ENCODE measurements around the gene POP5. TPM values are rescaled to one million over a fixed set of nuclear protein-coding genes. Genes with fewer than 3 reads are reported as not detected.
"Not testable (repeated sequence)": the region's sequence is repeated elsewhere in the genome, so short reads cannot be mapped to it uniquely, and the experiment has no call there.

The POP5 gene
- 22.7 TPM for polyA plus RNA-seq (ENCODE audit: insufficient read length)

DNA sequence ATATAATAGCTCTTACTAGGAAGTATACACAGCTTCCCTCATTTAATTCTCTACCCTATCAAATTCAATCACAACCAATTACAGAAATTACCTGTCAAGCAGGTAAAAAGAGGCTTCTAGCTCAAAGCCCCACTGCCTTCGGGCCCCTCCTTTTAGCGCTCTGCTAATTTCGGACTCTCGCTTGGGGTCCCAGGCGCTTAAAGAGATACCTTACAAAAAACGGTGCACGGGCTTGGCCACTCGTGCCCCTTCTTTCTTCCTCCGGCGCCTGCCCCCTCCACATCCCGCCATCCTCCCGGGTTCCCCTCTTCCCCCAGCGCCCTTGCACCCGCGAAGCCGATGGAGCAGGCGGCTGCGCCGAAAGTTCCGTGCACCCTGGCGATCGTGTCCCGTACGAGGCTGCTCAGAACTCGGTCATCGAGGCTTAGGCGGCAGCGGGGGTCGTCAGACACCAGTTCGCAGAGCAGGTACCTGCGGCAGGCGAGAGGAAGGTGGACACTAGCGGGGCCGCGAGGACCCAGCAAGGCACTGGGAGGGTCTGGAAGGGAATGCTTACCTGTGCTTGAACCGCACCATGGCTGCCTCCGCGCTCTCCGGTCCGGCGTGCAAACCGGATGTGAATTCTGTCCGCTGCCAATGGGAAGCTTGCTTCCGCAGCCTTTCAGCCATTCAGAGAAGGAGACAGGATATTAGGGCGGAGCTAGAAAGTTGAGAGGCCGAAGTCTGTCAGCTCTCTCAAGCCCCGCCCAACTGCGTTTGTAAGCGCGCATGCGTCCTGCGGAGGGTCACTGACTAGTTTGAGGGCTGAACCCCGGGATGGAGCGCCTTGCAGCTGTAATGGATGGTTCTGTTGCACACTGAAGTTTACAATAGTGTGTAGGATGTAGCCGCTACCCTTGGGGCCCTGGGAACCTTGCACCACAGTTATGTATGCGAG lies at the start of gene POP5:
Gene POP5, minus strand, starts transcription at position 616 of the 937 bp plus-strand sequence. Its CDS starts 40 bp downstream, at position 576.
- peak; percentile 96 for DNase-seq

- no peak for DNase-seq
Observed at GRCh38 chr12:120630104-120630892, 49.1 kb upstream of the POP5 start.

DNA sequence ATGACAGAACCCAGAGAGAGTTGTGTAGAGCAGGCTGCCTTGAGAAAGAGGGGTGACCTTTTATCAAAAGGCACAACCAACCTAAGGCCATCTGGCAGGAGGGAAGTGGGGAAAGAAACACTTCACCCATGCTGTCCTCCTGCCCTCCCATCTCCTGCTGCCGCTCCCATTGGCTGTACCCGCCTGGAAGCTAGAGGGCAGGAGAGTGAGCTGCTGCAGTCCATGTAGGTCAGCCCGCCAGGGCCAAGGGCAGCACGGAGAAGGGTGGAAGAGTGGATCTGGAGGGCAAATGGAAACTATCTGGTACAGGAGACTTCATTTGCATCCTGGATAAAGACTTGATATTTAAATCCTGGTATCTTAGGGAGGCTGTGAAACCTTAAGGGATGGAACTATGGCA lies 47.7 kb upstream of the POP5 start:
- DNase-seq: no peak

GRCh38 chr12:120625557-120626419 lies 44.6 kb upstream of the POP5 start:
- DNase-seq: no peak

DNA sequence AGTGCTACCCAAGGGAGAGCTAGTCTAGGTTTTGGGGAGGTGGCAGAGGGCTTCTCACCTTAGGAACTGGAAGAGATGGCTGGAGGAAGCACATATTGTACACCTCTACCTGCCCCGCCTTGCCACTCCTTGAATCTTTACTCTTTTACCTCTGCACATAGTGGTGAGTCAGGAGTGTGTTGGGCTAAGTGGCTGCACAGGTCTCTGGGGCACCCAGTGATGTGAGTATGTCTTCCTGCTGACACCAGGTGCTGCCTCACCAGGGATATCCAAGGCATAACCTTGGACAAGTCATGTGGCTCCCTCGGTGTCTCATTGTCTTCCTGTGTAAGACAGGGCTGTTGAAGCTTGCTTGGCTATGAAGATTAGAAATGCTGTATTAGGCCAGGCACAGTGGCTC lies 39.4 kb upstream of the POP5 start:
- no peak for DNase-seq

DNA sequence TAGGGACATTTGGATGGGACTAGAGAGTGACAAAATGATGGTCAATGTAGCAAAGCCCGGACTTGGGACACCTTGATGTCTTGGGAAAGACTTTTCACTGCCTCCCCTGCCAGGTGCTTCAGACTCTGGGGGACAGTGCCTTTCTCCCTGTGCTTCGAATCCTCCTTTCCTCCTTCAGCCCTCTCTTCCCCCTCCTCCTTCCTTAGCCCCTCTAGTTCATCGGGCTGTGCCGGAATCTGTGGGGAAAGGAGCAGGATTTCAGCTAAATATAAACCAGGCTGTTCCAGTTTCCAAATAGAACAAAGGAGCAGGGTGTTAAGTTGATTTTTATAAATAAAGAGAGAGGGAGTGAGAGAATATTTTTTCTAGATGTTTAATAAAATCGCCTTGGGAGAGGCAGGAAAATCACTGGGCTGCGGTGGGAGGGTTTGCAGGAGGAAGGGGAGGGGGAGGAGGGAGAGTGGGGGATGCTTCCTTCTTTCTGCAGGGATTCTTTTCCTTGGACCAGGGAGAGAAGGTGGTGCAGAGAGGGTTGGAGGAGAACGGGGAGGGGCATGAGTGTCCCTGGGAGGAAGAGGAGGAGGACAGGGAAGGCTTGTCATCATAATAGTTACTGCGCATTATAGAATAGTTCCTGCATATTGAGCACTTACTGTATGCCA lies 37.9 kb upstream of the POP5 start:
- DNase-seq: no peak

GRCh38 chr12:120617767-120618166 lies 36.6 kb upstream of the POP5 start:
- not testable (repeated sequence) for DNase-seq

DNA sequence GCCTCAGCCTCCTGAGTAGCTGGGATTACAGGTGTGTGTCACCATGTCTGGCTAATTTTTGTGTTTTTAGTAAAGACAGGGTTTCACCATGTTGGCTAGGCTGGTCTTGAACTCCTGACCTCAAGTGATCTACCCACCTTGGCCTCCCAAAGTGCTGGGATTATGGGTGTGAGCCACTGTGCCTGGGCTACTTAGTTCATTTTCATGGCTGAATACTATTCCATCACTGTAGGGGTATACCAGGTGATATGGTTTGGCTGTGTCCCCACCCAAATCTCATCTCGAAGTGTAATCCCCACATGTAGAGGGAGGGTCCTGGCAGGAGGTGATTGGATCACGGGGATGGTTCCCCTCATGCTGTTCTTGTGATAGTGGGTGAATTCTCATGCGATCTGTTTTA lies 36.0 kb upstream of the POP5 start:
- not testable (repeated sequence) for DNase-seq

DNA sequence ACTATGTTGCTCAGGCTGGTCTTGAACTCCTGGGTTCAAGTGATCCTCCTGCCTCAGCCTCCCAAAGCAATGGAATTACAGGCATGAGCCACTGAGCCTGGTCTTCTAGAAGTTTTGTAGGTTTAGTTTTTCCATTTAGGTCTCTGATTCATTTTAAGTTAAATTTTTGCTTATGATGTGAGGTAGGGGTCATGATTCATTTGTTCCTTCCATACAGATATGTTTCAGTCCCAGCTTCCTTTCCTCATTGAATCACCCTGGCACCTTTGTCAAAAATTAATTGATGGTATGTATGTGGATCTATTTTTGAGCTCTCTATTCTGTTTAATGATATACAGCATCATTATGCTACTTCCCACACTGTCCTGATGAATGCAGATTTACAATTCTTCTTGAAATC lies 33.6 kb upstream of the POP5 start:
- DNase-seq: no peak

DNA sequence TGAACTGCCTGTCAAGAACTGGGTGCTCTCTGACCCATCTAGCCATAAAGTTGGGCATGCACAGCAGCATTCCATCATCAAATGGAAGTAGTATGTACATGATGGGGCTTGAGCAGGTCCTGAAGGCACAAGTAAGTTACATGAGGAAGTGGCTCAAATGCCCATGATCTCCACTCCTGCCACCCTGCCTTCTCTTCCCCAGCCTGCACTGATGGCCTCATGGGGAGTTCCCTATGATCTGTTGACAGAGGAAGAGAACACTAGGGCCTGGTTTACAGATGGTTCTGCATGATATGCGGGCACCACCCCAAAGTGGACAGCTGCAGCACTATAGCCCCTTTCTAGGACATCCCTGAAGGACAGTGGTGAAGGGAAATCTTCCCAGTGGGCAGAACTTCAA lies 30.3 kb upstream of the POP5 start:
- not testable (repeated sequence) for DNase-seq

GRCh38 chr12:120610560-120610959 lies 29.4 kb upstream of the POP5 start:
- DNase-seq: no peak

GRCh38 chr12:120602416-120602815 lies 21.2 kb upstream of the POP5 start:
- not testable (repeated sequence) for DNase-seq

DNA sequence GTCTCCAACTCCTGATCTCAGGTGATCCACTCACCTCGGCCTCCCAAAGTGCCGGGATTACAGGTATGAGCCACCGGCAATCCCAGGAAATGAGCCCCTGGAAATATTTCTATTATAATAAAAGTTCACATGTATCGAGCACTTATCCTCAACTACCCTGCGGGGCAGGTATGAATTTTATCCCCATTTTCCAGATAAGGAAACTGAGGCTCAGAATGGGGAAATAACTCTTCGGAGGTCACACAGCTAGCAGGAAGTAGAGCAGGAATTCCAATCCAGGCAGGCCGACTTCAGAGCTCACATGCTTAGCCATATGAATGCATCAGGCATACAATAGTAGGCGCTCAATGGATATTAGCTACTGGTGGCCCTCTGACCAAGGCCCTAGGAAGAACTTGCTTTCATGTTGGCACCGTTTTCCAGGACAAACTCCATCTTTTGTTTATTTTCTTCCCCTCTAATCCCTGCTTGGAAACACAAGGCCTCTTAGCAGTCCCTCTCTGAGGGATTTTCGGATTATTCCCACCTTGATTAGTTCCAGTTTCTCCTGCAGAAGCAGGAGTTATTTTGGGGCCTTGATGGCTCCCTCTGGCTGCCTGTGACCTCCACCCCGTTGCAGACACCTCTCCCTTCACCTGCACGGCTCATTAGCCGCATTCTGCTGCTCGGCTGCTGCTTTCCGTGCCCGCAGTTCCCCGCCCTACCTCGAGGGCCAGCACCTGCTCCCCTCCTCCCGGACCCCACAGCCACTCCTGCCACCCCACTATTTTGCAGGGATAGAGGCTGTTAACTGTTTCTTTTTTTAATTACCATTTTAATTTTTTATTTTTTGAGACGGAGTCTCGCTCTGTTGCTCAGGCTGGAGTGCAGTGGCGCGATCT lies 18.7 kb upstream of the POP5 start:
- DNase-seq: no peak

- no peak for DNase-seq
Observed at GRCh38 chr12:120598674-120599463, 17.7 kb upstream of the POP5 start.

DNA sequence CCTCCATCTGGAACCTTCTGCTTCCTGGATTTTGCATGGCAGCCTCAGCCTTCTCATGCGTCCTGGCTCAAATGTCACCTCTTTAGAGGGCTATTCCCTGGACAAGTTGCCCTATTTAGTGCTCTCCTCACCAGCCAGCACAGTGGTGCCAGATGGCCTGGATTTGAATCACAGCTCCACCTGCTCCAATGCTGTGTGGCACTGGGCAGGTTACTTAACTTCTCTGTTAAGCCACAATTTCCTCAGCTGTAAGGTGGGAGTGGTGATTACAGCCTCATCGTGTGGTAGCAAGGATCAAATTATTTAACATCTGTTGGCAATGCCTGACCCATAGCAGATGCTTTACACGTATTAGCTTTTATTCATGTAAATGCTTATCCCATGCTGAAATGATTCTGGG lies 16.7 kb upstream of the POP5 start:
- DNase-seq: no peak

DNA sequence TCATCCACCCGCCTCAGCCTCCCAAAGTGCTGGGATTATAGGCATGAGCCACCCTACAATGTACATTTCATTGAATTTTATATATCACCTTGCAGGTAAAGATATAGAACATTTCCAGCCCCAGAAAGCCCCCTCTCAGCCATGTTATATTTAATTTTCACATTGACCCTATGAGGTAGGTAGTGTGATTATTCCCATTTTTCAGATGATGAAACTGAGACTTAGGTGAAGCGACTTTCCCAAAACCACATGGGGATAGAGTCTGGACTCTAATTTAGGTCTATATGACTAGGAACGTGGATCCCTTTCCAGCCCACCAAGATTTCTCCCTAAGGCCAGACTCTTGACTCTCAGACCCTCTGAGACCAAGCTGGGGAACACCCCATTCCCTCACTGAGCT lies 15.7 kb upstream of the POP5 start:
- DNase-seq: no peak

DNA sequence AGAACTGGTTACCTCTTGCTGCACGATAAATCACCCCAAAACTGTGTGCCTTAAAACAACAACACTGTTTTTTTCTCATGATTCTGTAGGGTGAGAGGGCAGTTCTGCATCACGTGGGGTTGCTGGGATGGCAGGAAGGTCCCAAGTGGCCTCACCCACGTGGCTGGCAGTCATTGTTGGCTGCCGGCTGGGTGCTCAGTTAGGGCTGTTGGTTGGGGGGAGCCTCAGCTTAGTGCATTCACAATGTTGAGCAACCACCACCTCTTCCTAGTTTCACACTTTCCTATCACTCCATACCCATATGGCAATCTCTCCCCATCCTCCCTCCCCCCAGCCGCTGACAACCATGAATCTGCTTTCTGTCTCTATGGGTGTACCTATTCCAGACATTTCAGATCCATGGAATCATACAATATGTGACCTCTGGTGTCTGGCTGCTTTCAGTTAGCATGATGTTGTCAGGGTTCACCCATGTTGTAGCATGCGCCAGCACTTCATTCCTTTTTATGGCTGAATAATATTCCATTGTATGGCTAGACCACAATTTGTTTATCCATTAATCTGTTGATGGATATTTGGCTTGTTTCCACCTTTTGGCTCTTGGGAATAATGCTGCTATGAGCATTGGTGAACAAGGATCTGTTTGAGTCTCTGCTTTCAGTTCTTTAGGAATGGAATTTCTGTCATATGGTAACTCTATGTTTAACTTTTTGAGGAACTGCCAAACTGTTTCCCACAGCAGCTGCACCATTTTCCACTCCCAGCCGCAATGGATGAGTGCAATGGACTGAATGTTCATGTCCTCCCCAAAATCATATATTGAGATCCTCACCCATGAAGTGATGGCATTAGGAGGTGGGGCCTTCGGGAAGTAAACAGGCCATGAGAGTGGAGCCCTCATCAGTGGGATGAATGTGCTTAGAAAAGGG lies 11.2 kb upstream of the POP5 start:
- DNase-seq: no peak

DNA sequence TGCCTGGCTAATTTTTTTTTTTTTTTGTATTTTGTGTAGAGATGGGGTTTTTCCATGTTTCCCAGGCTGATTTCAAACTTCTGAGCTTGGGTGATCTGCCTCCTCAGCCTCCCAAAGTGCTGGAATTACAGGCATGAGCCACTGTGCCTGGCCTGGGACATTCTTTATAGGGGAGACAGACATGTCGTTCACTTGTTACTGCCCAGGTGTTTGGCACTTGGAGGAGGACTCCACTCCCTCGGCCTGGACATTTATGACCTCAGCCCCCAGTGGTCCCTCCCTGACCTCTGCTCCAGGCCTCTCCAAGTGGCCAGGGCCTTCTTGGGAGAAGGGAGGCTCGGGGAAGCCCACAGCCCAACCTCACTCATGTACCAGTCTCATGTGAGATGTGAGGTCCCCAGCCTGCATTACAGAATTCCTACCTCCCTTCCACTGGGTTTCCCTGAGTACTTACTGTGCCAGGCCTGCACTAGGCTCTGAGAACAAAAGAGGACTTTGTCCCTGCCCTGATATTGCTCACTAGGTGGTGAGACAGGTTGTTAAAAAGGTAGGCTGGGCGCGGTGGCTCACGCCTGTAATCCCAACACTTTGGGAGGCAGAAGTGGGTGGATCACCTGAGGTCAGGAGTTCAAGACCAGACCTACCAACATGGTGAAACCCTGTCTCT lies 9.7 kb upstream of the POP5 start:
- no peak for DNase-seq
